GM12878 (cell line): ENCODE measurements around the gene FAR2. TPM values are rescaled to one million over a fixed set of nuclear protein-coding genes. Genes with fewer than 3 reads are reported as not detected.

Experiments
- CTCF ChIP-seq, 3 experiments: IDR thresholded peaks in 2 of 3; conservative IDR thresholded peaks in 1 of 3; 2 replicates each; pipeline ENCODE4 v1.5.1; 2011; ENCODE audit warnings: low read depth in 3 of 3, low read length in 3 of 3, mild to moderate bottlenecking in 3 of 3, control low read depth in 2 of 3, moderate library complexity in 2 of 3, inconsistent platforms in 1 of 3, mixed read lengths in 1 of 3; ENCODE audit not compliant: control insufficient read depth in 2 of 3, insufficient read depth in 1 of 3; ENCODE audit errors: extremely low read depth in 1 of 3
- E2F4 ChIP-seq: IDR thresholded peaks from 2 replicates; pipeline ENCODE4 v1.6.1; 2012; ENCODE audit warnings: low read depth, low read length, improper control_type of control experiment
- HDAC2 ChIP-seq: fragments of 200-600 bp; sonication (generic); IDR thresholded peaks from 2 replicates; pipeline ENCODE4 v1.6.1; 2017
- KLF5 ChIP-seq: fragments of 450-650 bp; IDR thresholded peaks from 2 replicates; pipeline ENCODE4 v1.6.1; 2014; ENCODE audit warnings: mild to moderate bottlenecking; ENCODE audit not compliant: partially characterized antibody
- MXI1 ChIP-seq: fragments of 150-350 bp; IDR thresholded peaks from 2 replicates; pipeline ENCODE4 v1.6.1; 2011; ENCODE audit warnings: low read depth, mild to moderate bottlenecking, inconsistent platforms, low read length, improper control_type of control experiment
- NKRF ChIP-seq: fragments of 450-650 bp; conservative IDR thresholded peaks from 2 replicates; pipeline ENCODE4 v1.6.1; 2017; ENCODE audit warnings: mild to moderate bottlenecking, moderate library complexity
- RAD51 ChIP-seq: fragments of 450-650 bp; IDR thresholded peaks from 2 replicates; pipeline ENCODE4 v1.6.1; 2016; ENCODE audit warnings: moderate library complexity, mild to moderate bottlenecking, inconsistent platforms
- RELA ChIP-seq: fragments of 450-650 bp; IDR thresholded peaks from 2 replicates; pipeline ENCODE4 v1.8.0; 2014; ENCODE audit warnings: borderline replicate concordance; ENCODE audit not compliant: partially characterized antibody
- SUPT20H ChIP-seq: IDR thresholded peaks from 2 replicates; pipeline ENCODE4 v1.6.1; 2011; ENCODE audit warnings: low read depth, mild to moderate bottlenecking, low read length, moderate library complexity, borderline replicate concordance; ENCODE audit not compliant: control insufficient read depth
- ZBTB33 ChIP-seq: fragments of 450-650 bp; IDR thresholded peaks from 2 replicates; pipeline ENCODE4 v1.6.1; 2017; ENCODE audit warnings: mild to moderate bottlenecking
- ZBTB40 ChIP-seq: fragments of 450-650 bp; IDR thresholded peaks from 2 replicates; pipeline ENCODE4 v1.6.1; 2016; ENCODE audit warnings: mild to moderate bottlenecking, moderate library complexity, borderline replicate concordance
- polyA plus RNA-seq, 11 experiments: library from polyadenylated mRNA; depleted of rRNA in 4 of 11; unstranded in 6 of 11; stranded (reverse) in 5 of 11; fragments of >200 nt; fragmentation: Nextera tagmentation in 4 of 11; fragmentation: Illumina TruSeq in 1 of 11; extraction: Ambion mirVana in 4 of 11; extraction: Trizol in 1 of 11; gene quantifications; 1 replicate in 1 of 11; 2 replicates in 10 of 11; pipeline versions ENCODE4 v1.2.1 to v1.2.3, GENCODE V29; 2011 to 2016; ENCODE audit warnings: inconsistent platforms in 2 of 11, missing spikeins in 2 of 11, low read depth in 1 of 11
- total RNA-seq, 4 experiments: library from RNA; depleted of rRNA in 3 of 4; stranded (reverse); fragments of >200 nt in 3 of 4; fragmentation: Illumina TruSeq in 1 of 4; extraction: Trizol in 1 of 4; gene quantifications; 2 replicates each; pipeline versions ENCODE4 v1.2.1 to v1.2.3, GENCODE V29; 2013 to 2021

FAR2 gene
- total and polyA plus RNA-seq, 10 of the 15 experiments (the other 5 are each of a cell fraction or from before 2014, with no cell fraction given) = 0.50 to 1.1 (median 0.65) TPM

- TF ChIP-seq ZBTB33 (0 out of 2 replicates have a peak, but pooled peaks have one; percentile 22), RELA (no peak), ZBTB40 (peak; percentile 44; the same call in 1 of the 2 replicates), NKRF (peak; percentile 71), HDAC2 (peak; percentile 85; the same call in 1 of the 2 replicates), KLF5 (peak; percentile 20), RAD51 (no peak), E2F4 (0 out of 2 replicates have a peak, but pooled peaks have one; percentile 62), SUPT20H (no peak), CTCF (IDR thresholded peaks at IDR 0.05 in 2 of 3, conservative IDR thresholded peaks at IDR 0.05 in 1 of 3; ENCODE audit: control insufficient read depth in 2 of 3, extremely low read depth in 1 of 3, insufficient read depth in 1 of 3, low read depth in 3 of 3, low read length in 3 of 3) (no peak), MXI1 (peak; percentile 90)
Observed at GRCh38 chr12:29380536-29381523, 231.8 kb downstream of the FAR2 start, which contains the start of gene ERGIC2 (continued).
